Measurements from ENCODE around the gene KBTBD13. TPM values are rescaled to one million over a fixed set of nuclear protein-coding genes. Genes with fewer than 3 reads are reported as not detected.

The KBTBD13 gene
- total and polyA plus RNA-seq, 2 experiments from 2014 or later: not detected

- Histone ChIP-seq H3K4me1 (ENCODE audit: insufficient read depth) (peaks cover 44% of the 10 kb centered on the region), H3K27me3 (ENCODE audit: insufficient read depth) (0 out of 2 replicates have a peak, but pooled peaks cover 3% of the 10 kb centered on the region), H2AFZ (peak overlapping the region; percentile 66; the same call in 1 of the 2 replicates), H3K27ac (ENCODE audit: low read depth) (no peak overlapping the region), H3F3A (replicated peaks; ENCODE audit: low read depth) (peaks cover 29% of the 10 kb centered on the region), H3K36me3 (ENCODE audit: insufficient read depth) (no peaks in the 10 kb centered on the region), H3K4me2 (no peak overlapping the region), H3K9me2 (ENCODE audit: insufficient read depth) (no peaks in the 10 kb centered on the region), H3K4me3 (no peak overlapping the region), H4K20me1 (replicated peaks; ENCODE audit: insufficient read depth) (no peaks in the 10 kb centered on the region), H3K79me2 (replicated peaks; ENCODE audit: insufficient read depth) (no peaks in the 10 kb centered on the region)
- no peak for DNase-seq (ENCODE audit: low spot score)
- TF ChIP-seq ZNF114 (CRISPR knock-in tag; IDR thresholded peaks at IDR 0.05) (no peak), JUNB (IDR thresholded peaks at IDR 0.05; ENCODE audit: unreplicated experiment) (no peak), ZNF331 (CRISPR knock-in tag; IDR thresholded peaks at IDR 0.05; ENCODE audit: low read depth) (no peak), POLR2AphosphoS5 (IDR thresholded peaks at IDR 0.05; ENCODE audit: low read depth) (no peak), STAT1 (IDR thresholded peaks at IDR 0.05; ENCODE audit: unreplicated experiment) (no peak), CREB1 (CRISPR knock-in tag; IDR thresholded peaks at IDR 0.05; ENCODE audit: low read depth) (no peak), REST (IDR thresholded peaks at IDR 0.05; ENCODE audit: unreplicated experiment) (no peak), EZH2 (IDR thresholded peaks at IDR 0.05; ENCODE audit: low read depth, unreplicated experiment) (no peak), ETS1 (IDR thresholded peaks at IDR 0.05) (no peak), NANOG (IDR thresholded peaks at IDR 0.05; ENCODE audit: borderline replicate concordance) (no peak), EZH2phosphoT487 (IDR thresholded peaks at IDR 0.05; ENCODE audit: unreplicated experiment) (no peak)
- TF ChIP-seq, protein P1, sequence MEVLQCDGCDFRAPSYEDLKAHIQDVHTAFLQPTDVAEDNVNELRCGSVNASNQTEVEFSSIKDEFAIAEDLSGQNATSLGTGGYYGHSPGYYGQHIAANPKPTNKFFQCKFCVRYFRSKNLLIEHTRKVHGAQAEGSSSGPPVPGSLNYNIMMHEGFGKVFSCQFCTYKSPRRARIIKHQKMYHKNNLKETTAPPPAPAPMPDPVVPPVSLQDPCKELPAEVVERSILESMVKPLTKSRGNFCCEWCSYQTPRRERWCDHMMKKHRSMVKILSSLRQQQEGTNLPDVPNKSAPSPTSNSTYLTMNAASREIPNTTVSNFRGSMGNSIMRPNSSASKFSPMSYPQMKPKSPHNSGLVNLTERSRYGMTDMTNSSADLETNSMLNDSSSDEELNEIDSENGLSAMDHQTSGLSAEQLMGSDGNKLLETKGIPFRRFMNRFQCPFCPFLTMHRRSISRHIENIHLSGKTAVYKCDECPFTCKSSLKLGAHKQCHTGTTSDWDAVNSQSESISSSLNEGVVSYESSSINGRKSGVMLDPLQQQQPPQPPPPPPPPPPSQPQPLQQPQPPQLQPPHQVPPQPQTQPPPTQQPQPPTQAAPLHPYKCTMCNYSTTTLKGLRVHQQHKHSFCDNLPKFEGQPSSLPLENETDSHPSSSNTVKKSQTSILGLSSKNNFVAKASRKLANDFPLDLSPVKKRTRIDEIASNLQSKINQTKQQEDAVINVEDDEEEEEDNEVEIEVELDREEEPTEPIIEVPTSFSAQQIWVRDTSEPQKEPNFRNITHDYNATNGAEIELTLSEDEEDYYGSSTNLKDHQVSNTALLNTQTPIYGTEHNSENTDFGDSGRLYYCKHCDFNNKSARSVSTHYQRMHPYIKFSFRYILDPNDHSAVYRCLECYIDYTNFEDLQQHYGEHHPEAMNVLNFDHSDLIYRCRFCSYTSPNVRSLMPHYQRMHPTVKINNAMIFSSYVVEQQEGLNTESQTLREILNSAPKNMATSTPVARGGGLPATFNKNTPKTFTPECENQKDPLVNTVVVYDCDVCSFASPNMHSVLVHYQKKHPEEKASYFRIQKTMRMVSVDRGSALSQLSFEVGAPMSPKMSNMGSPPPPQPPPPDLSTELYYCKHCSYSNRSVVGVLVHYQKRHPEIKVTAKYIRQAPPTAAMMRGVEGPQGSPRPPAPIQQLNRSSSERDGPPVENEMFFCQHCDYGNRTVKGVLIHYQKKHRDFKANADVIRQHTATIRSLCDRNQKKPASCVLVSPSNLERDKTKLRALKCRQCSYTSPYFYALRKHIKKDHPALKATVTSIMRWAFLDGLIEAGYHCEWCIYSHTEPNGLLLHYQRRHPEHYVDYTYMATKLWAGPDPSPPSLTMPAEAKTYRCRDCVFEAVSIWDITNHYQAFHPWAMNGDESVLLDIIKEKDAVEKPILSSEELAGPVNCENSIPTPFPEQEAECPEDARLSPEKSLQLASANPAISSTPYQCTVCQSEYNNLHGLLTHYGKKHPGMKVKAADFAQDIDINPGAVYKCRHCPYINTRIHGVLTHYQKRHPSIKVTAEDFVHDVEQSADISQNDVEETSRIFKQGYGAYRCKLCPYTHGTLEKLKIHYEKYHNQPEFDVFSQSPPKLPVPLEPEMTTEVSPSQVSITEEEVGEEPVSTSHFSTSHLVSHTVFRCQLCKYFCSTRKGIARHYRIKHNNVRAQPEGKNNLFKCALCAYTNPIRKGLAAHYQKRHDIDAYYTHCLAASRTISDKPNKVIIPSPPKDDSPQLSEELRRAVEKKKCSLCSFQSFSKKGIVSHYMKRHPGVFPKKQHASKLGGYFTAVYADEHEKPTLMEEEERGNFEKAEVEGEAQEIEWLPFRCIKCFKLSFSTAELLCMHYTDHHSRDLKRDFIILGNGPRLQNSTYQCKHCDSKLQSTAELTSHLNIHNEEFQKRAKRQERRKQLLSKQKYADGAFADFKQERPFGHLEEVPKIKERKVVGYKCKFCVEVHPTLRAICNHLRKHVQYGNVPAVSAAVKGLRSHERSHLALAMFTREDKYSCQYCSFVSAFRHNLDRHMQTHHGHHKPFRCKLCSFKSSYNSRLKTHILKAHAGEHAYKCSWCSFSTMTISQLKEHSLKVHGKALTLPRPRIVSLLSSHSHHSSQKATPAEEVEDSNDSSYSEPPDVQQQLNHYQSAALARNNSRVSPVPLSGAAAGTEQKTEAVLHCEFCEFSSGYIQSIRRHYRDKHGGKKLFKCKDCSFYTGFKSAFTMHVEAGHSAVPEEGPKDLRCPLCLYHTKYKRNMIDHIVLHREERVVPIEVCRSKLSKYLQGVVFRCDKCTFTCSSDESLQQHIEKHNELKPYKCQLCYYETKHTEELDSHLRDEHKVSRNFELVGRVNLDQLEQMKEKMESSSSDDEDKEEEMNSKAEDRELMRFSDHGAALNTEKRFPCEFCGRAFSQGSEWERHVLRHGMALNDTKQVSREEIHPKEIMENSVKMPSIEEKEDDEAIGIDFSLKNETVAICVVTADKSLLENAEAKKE (CRISPR knock-in tag; IDR thresholded peaks at IDR 0.05): no peak
- TF ChIP-seq, protein P2, sequence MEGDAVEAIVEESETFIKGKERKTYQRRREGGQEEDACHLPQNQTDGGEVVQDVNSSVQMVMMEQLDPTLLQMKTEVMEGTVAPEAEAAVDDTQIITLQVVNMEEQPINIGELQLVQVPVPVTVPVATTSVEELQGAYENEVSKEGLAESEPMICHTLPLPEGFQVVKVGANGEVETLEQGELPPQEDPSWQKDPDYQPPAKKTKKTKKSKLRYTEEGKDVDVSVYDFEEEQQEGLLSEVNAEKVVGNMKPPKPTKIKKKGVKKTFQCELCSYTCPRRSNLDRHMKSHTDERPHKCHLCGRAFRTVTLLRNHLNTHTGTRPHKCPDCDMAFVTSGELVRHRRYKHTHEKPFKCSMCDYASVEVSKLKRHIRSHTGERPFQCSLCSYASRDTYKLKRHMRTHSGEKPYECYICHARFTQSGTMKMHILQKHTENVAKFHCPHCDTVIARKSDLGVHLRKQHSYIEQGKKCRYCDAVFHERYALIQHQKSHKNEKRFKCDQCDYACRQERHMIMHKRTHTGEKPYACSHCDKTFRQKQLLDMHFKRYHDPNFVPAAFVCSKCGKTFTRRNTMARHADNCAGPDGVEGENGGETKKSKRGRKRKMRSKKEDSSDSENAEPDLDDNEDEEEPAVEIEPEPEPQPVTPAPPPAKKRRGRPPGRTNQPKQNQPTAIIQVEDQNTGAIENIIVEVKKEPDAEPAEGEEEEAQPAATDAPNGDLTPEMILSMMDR (conservative IDR thresholded peaks at IDR 0.05; ENCODE audit: low read depth in 2 of 2): no peak
- Mint-ChIP-seq H3K27me3 (ENCODE audit: insufficient read depth, low read depth, poor library complexity) (peaks cover 19% of the 10 kb centered on the region), H3K36me3 (ENCODE audit: low read depth) (no peaks in the 10 kb centered on the region; the same call in 2 of the 3 replicates), H3K4me1 (peaks cover 61% of the 10 kb centered on the region), H3K9me3 (peaks cover 3% of the 10 kb centered on the region), H3K4me3 (no peak overlapping the region), H3K27ac (no peak overlapping the region)
- no peak for ATAC-seq
These were observed 4.7 kb downstream of the KBTBD13 start for GRCh38 chr15:65081270-65081669.
